GM18502 (cell line): ENCODE measurements around the gene GPR156.
"Not testable (repeated sequence)": the region's sequence is repeated elsewhere in the genome, so short reads cannot be mapped to it uniquely, and the experiment has no call there.

Experiments
- ATAC-seq: cut with Tn5 transposase; IDR thresholded peaks from one replicate; pipeline ENCODE4 v1.9.1; 2021; ENCODE audit warnings: mild to moderate bottlenecking; ENCODE audit not compliant: unreplicated experiment, poor library complexity

Gene GPR156

GRCh38 chr3:120167488-120167887 lies 117.5 kb downstream of the GPR156 start:
- ATAC-seq, result no peak

- no peak for ATAC-seq
Measured at GRCh38 chr3:120163816-120164215, 121.2 kb downstream of the GPR156 start.

- no peak for ATAC-seq
Measured at GRCh38 chr3:120163026-120163425, 122.0 kb downstream of the GPR156 start.

GRCh38 chr3:120162400-120162799 lies 122.6 kb downstream of the GPR156 start:
- no peak for ATAC-seq

- no peak for ATAC-seq
Measured at GRCh38 chr3:120161902-120162301, 123.1 kb downstream of the GPR156 start.

- no peak for ATAC-seq
Measured at GRCh38 chr3:120160050-120160449, 125.0 kb downstream of the GPR156 start.

GRCh38 chr3:120157681-120158080 lies 127.3 kb downstream of the GPR156 start:
- ATAC-seq, result no peak

GRCh38 chr3:120157113-120157512 lies 127.9 kb downstream of the GPR156 start:
- no peak for ATAC-seq

GRCh38 chr3:120156699-120157098 lies 128.3 kb downstream of the GPR156 start:
- no peak for ATAC-seq

- not testable (repeated sequence) for ATAC-seq
Measured at GRCh38 chr3:120155694-120156093, 129.3 kb downstream of the GPR156 start.

GRCh38 chr3:120155108-120155507 lies 129.9 kb downstream of the GPR156 start:
- ATAC-seq, result no peak

GRCh38 chr3:120153294-120153693 lies 131.7 kb downstream of the GPR156 start:
- no peak for ATAC-seq

- no peak for ATAC-seq
Measured at GRCh38 chr3:120151791-120152190, 133.2 kb downstream of the GPR156 start.

GRCh38 chr3:120148187-120148949 lies 136.7 kb downstream of the GPR156 start:
- no peak for ATAC-seq

GRCh38 chr3:120147072-120147871 lies 137.8 kb downstream of the GPR156 start:
- peak; percentile 54 for ATAC-seq

GRCh38 chr3:120145542-120146285 lies 139.3 kb downstream of the GPR156 start:
- peak; percentile 68 for ATAC-seq

GRCh38 chr3:120144267-120144666 lies 140.8 kb downstream of the GPR156 start:
- ATAC-seq, result no peak

GRCh38 chr3:120143676-120144075 lies 141.3 kb downstream of the GPR156 start:
- no peak for ATAC-seq

- no peak for ATAC-seq
Measured at GRCh38 chr3:120142236-120142635, 142.8 kb downstream of the GPR156 start.

- no peak for ATAC-seq
Measured at GRCh38 chr3:120140098-120140742, 144.8 kb downstream of the GPR156 start.
